PFSK-1 (cell line): Measurements from ENCODE around the gene SERPINA9.

Experiments
- POLR2AphosphoS5 ChIP-seq: IDR thresholded peaks from 2 replicates; pipeline ENCODE4 v1.6.1; 2012; ENCODE audit warnings: low read depth, mild to moderate bottlenecking, control low read depth, low read length, moderate library complexity
- REST ChIP-seq, 2 experiments: IDR thresholded peaks; 2 replicates each; pipeline versions ENCODE4 v1.6.1 to v1.8.0; 2011 to 2012; ENCODE audit warnings: low read depth in 2 of 2, low read length in 2 of 2, control low read depth in 1 of 2, inconsistent platforms in 1 of 2, mild to moderate bottlenecking in 1 of 2, moderate library complexity in 1 of 2; ENCODE audit not compliant: insufficient read depth in 1 of 2
- SIN3A ChIP-seq: IDR thresholded peaks from 2 replicates; pipeline ENCODE4 v1.6.1; 2012; ENCODE audit warnings: mild to moderate bottlenecking, low read length, moderate library complexity, borderline replicate concordance; ENCODE audit not compliant: insufficient read depth
- TAF1 ChIP-seq: IDR thresholded peaks from 2 replicates; pipeline ENCODE4 v1.6.1; 2012; ENCODE audit warnings: low read length, control low read depth, borderline replicate concordance; ENCODE audit not compliant: insufficient read depth

GRCh38 chr14:94481468-94482131, 5.6 kb upstream of the SERPINA9 start:
- no peak for TF ChIP-seq POLR2AphosphoS5
- no peak for TF ChIP-seq SIN3A
- TF ChIP-seq REST (IDR thresholded peaks at IDR 0.05; ENCODE audit: insufficient read depth in 1 of 2, low read depth in 2 of 2, low read length in 2 of 2): no peak
- no peak for TF ChIP-seq TAF1
